Peyer's patch (tissue), 4 donors: ENCODE measurements around the gene CACNA1A. TPM values are rescaled to one million over a fixed set of nuclear protein-coding genes. Genes with fewer than 3 reads are reported as not detected.

Experiments used
- DNase-seq, 3 donors: peaks; one replicate each; pipeline ENCODE4 v3.0.0-alpha.2; 2017 to 2019
- H3K27ac ChIP-seq, 4 donors: fragments of 200-600 bp; sonication (generic); one replicate each; pipeline ENCODE4 v1.5.1; 2016 to 2019
- H3K27me3 ChIP-seq, 2 donors: fragments of 200-600 bp; sonication (generic); one replicate each; pipeline ENCODE4 v1.5.1; 2019
- H3K36me3 ChIP-seq, 3 donors: fragments of 200-600 bp; sonication (generic); one replicate each; pipeline ENCODE4 v1.5.1; 2016 to 2019
- H3K4me1 ChIP-seq, 4 donors: fragments of 200-600 bp; sonication (generic); one replicate each; pipeline ENCODE4 v1.5.1; 2016 to 2019
- H3K4me3 ChIP-seq, 4 donors: fragments of 200-600 bp; sonication (generic); 1 replicate in 3 of 4; 2 replicates in 1 of 4; pipeline ENCODE4 v1.5.1; 2016 to 2019; ENCODE audit warnings: mild to moderate bottlenecking in 1 of 4
- H3K9me3 ChIP-seq, 4 donors: fragments of 200-600 bp; sonication (generic); one replicate each; pipeline ENCODE4 v1.5.1; 2016 to 2019; ENCODE audit warnings: mild to moderate bottlenecking in 1 of 4
- CTCF ChIP-seq, 6 experiments: fragments of 450-650 bp in 4 of 6; fragments of 200-600 bp in 2 of 6; sonication (generic) in 1 of 6; IDR thresholded peaks; one replicate each; pipeline ENCODE4 v1.5.1; 2017 to 2019; ENCODE audit warnings: antibody characterized with exemption in 6 of 6, mild to moderate bottlenecking in 3 of 6, moderate library complexity in 1 of 6
- POLR2A ChIP-seq, 2 donors: fragments of 450-650 bp; IDR thresholded peaks; one replicate each; pipeline ENCODE4 v1.5.1; 2017; ENCODE audit warnings: antibody characterized with exemption in 2 of 2, mild to moderate bottlenecking in 2 of 2, moderate library complexity in 2 of 2
- total RNA-seq, 4 donors: library from RNA; depleted of rRNA; stranded (reverse); fragments of >200 nt; gene quantifications; one replicate each; pipeline ENCODE4 v1.1.0, GENCODE V29; 2016

CACNA1A gene
- total RNA-seq, 4 donors from 2014 or later = 16.8 to 25.7 (median 21.7) TPM

- H3K36me3 ChIP-seq = no peaks in the 10 kb centered on the region
Measured at GRCh38 chr19:13234518-13234917, 271.8 kb downstream of the CACNA1A start.

GRCh38 chr19:13231663-13232062 is 274.6 kb downstream of the CACNA1A start:
- H3K27ac ChIP-seq = no peak overlapping the region
- DNase-seq = no peak
- H3K36me3 ChIP-seq = no peaks in the 10 kb centered on the region
- H3K4me3 ChIP-seq = no peak overlapping the region
- no peaks in the 10 kb centered on the region for H3K4me1 ChIP-seq
- TF ChIP-seq CTCF (IDR thresholded peaks at IDR 0.05) = no peak
- no peak for TF ChIP-seq POLR2A (IDR thresholded peaks at IDR 0.05)
- H3K27me3 ChIP-seq = no peaks in the 10 kb centered on the region
- no peaks in the 10 kb centered on the region for H3K9me3 ChIP-seq

More at GRCh38 chr19:13234518-13234917, 271.8 kb downstream of the CACNA1A start:
- Histone ChIP-seq H3K4me1 (no peaks in the 10 kb centered on the region), H3K9me3 (no peaks in the 10 kb centered on the region), H3K4me3 (no peak overlapping the region), H3K27me3 (no peaks in the 10 kb centered on the region), H3K27ac (no peak overlapping the region)
- DNase-seq = peak; percentile 51 to 83 (median 73)
- peak in 5 of 6 experiments; percentile 7 to 83 (median 43) for TF ChIP-seq CTCF (IDR thresholded peaks at IDR 0.05)
- TF ChIP-seq POLR2A (IDR thresholded peaks at IDR 0.05) = no peak

GRCh38 chr19:13229246-13229645 is 277.0 kb downstream of the CACNA1A start:
- TF ChIP-seq CTCF (IDR thresholded peaks at IDR 0.05) = no peak
- no peak for TF ChIP-seq POLR2A (IDR thresholded peaks at IDR 0.05)
- Histone ChIP-seq H3K27ac (no peak overlapping the region), H3K4me3 (no peak overlapping the region), H3K4me1 (no peaks in the 10 kb centered on the region), H3K9me3 (no peaks in the 10 kb centered on the region), H3K36me3 (no peaks in the 10 kb centered on the region), H3K27me3 (no peaks in the 10 kb centered on the region)
- DNase-seq = no peak

- Histone ChIP-seq H3K4me1 (no peaks in the 10 kb centered on the region), H3K36me3 (no peaks in the 10 kb centered on the region), H3K27me3 (no peaks in the 10 kb centered on the region), H3K27ac (no peak overlapping the region), H3K4me3 (no peak overlapping the region), H3K9me3 (no peaks in the 10 kb centered on the region)
- TF ChIP-seq POLR2A (IDR thresholded peaks at IDR 0.05) = no peak
- no peak for TF ChIP-seq CTCF (IDR thresholded peaks at IDR 0.05)
- DNase-seq = no peak
Measured at GRCh38 chr19:13228561-13228960, 277.7 kb downstream of the CACNA1A start.

GRCh38 chr19:13226983-13227382 is 279.3 kb downstream of the CACNA1A start:
- H3K27ac ChIP-seq = no peak overlapping the region
- no peaks in the 10 kb centered on the region for H3K27me3 ChIP-seq
- no peak for TF ChIP-seq CTCF (IDR thresholded peaks at IDR 0.05)
- TF ChIP-seq POLR2A (IDR thresholded peaks at IDR 0.05) = no peak
- no peak for DNase-seq
- H3K4me1 ChIP-seq = no peaks in the 10 kb centered on the region
- H3K36me3 ChIP-seq = no peaks in the 10 kb centered on the region
- no peak overlapping the region for H3K4me3 ChIP-seq
- no peaks in the 10 kb centered on the region for H3K9me3 ChIP-seq
